ENCODE results near the gene RBM10. TPM values are rescaled to one million over a fixed set of nuclear protein-coding genes. Genes with fewer than 3 reads are reported as not detected.

The RBM10 gene
- total and polyA plus RNA-seq, 2 of the 13 experiments (the other 11 are each of a cell fraction or from before 2014, with no cell fraction given), result 15.9 to 43.1 TPM

DNA sequence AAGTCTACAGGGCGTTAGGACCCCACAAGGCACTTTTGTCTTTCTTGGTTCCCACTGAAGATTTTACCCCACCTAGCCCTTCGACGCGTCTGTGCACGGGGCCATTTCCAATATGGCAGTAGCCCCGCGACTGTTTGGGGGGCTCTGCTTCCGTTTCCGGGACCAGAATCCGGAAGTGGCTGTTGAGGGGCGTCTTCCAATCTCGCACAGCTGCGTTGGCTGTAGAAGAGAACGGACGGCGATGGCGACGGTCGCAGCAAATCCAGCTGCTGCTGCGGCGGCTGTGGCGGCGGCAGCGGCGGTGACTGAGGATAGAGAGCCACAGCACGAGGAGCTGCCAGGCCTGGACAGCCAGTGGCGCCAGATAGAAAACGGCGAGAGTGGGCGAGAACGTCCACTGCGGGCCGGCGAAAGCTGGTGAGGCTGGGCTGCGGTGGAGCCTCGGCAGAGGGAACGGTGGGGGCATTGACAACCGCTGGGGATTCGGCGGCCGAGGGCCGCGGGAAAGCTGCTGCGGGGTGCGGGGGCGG, 87.8 kb downstream of the RBM10 start, which contains the start of gene USP11 (continued):
- TF ChIP-seq, protein P1, sequence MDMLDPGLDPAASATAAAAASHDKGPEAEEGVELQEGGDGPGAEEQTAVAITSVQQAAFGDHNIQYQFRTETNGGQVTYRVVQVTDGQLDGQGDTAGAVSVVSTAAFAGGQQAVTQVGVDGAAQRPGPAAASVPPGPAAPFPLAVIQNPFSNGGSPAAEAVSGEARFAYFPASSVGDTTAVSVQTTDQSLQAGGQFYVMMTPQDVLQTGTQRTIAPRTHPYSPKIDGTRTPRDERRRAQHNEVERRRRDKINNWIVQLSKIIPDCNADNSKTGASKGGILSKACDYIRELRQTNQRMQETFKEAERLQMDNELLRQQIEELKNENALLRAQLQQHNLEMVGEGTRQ (IDR thresholded peaks at IDR 0.05; ENCODE audit: low read depth, low read length), result no peak
- TF ChIP-seq, protein P1 (CRISPR knock-in tag; IDR thresholded peaks at IDR 0.05; ENCODE audit: borderline replicate concordance), result no peak
- TF ChIP-seq, protein P2, sequence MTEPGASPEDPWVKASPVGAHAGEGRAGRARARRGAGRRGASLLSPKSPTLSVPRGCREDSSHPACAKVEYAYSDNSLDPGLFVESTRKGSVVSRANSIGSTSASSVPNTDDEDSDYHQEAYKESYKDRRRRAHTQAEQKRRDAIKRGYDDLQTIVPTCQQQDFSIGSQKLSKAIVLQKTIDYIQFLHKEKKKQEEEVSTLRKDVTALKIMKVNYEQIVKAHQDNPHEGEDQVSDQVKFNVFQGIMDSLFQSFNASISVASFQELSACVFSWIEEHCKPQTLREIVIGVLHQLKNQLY (CRISPR knock-in tag; IDR thresholded peaks at IDR 0.05), result no peak
- TF ChIP-seq, protein P3, sequence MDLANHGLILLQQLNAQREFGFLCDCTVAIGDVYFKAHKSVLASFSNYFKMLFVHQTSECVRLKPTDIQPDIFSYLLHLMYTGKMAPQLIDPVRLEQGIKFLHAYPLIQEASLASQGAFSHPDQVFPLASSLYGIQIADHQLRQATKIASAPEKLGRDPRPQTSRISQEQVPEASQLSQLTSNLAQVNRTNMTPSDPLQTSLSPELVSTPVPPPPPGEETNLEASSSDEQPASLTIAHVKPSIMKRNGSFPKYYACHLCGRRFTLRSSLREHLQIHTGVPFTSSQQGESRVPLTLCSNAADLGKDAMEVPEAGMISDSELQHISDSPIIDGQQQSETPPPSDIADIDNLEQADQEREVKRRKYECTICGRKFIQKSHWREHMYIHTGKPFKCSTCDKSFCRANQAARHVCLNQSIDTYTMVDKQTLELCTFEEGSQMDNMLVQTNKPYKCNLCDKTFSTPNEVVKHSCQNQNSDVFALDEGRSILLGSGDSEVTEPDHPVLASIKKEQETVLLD (CRISPR knock-in tag; IDR thresholded peaks at IDR 0.05; ENCODE audit: low read depth), result no peak
- TF ChIP-seq ZNF605 (CRISPR knock-in tag; IDR thresholded peaks at IDR 0.05), result peak; percentile 69
- TF ChIP-seq KAT8 (CRISPR knock-in tag; IDR thresholded peaks at IDR 0.05), result peak; percentile 83
- TF ChIP-seq ZBTB21 (CRISPR knock-in tag; IDR thresholded peaks at IDR 0.05), result peak; percentile 64; the same call in 1 of the 2 replicates
- no peak for TF ChIP-seq ZNF670 (CRISPR knock-in tag; IDR thresholded peaks at IDR 0.05; ENCODE audit: borderline replicate concordance)
- no peak for TF ChIP-seq TBX3 (IDR thresholded peaks at IDR 0.05; ENCODE audit: borderline replicate concordance)
- TF ChIP-seq HDAC6 (IDR thresholded peaks at IDR 0.05; ENCODE audit: low read depth, low read length), result no peak
- TF ChIP-seq, protein P4, sequence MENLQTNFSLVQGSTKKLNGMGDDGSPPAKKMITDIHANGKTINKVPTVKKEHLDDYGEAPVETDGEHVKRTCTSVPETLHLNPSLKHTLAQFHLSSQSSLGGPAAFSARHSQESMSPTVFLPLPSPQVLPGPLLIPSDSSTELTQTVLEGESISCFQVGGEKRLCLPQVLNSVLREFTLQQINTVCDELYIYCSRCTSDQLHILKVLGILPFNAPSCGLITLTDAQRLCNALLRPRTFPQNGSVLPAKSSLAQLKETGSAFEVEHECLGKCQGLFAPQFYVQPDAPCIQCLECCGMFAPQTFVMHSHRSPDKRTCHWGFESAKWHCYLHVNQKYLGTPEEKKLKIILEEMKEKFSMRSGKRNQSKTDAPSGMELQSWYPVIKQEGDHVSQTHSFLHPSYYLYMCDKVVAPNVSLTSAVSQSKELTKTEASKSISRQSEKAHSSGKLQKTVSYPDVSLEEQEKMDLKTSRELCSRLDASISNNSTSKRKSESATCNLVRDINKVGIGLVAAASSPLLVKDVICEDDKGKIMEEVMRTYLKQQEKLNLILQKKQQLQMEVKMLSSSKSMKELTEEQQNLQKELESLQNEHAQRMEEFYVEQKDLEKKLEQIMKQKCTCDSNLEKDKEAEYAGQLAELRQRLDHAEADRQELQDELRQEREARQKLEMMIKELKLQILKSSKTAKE (CRISPR knock-in tag; IDR thresholded peaks at IDR 0.05; ENCODE audit: borderline replicate concordance), result no peak
- TF ChIP-seq, protein P5, sequence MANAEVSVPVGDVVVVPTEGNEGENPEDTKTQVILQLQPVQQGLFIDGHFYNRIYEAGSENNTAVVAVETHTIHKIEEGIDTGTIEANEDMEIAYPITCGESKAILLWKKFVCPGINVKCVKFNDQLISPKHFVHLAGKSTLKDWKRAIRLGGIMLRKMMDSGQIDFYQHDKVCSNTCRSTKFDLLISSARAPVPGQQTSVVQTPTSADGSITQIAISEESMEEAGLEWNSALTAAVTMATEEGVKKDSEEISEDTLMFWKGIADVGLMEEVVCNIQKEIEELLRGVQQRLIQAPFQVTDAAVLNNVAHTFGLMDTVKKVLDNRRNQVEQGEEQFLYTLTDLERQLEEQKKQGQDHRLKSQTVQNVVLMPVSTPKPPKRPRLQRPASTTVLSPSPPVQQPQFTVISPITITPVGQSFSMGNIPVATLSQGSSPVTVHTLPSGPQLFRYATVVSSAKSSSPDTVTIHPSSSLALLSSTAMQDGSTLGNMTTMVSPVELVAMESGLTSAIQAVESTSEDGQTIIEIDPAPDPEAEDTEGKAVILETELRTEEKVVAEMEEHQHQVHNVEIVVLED (CRISPR knock-in tag; IDR thresholded peaks at IDR 0.05; ENCODE audit: borderline replicate concordance), result peak; percentile 38; the same call in 1 of the 2 replicates
- TF ChIP-seq HDAC1 (CRISPR knock-in tag; IDR thresholded peaks at IDR 0.05), result peak; percentile 50; the same call in 1 of the 2 replicates
- TF ChIP-seq ZNF788 (CRISPR knock-in tag; IDR thresholded peaks at IDR 0.05; ENCODE audit: borderline replicate concordance), result no peak
- TF ChIP-seq, protein P6, sequence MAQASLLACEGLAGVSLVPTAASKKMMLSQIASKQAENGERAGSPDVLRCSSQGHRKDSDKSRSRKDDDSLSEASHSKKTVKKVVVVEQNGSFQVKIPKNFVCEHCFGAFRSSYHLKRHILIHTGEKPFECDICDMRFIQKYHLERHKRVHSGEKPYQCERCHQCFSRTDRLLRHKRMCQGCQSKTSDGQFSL (CRISPR knock-in tag; IDR thresholded peaks at IDR 0.05), result no peak
- no peak for TF ChIP-seq ZNF660 (CRISPR knock-in tag; IDR thresholded peaks at IDR 0.05; ENCODE audit: borderline replicate concordance, low read depth)
- no peak for TF ChIP-seq CENPT (CRISPR knock-in tag; IDR thresholded peaks at IDR 0.05; ENCODE audit: low read depth)
- TF ChIP-seq HMGA1 (CRISPR knock-in tag; conservative IDR thresholded peaks at IDR 0.05), result no peak
- TF ChIP-seq PRPF4 (IDR thresholded peaks at IDR 0.05; ENCODE audit: low read depth, low read length, poor library complexity, severe bottlenecking), result no peak
- no peak for TF ChIP-seq AHR (CRISPR knock-in tag; IDR thresholded peaks at IDR 0.05)
- no peak for TF ChIP-seq ZNF614 (CRISPR knock-in tag; IDR thresholded peaks at IDR 0.05; ENCODE audit: borderline replicate concordance)
- peak; percentile 79 for TF ChIP-seq HOXA3 (CRISPR knock-in tag; IDR thresholded peaks at IDR 0.05)

Data from HepG2 (cell line).